OCI-LY7 (cell line): ENCODE results near the gene BLNK.

Experiments used
- EZH2phosphoT487 ChIP-seq: fragments of 200-600 bp; sonication (generic); IDR thresholded peaks from 2 replicates; pipeline ENCODE4 v1.6.1; 2018; ENCODE audit warnings: low read depth, borderline replicate concordance, mild to moderate bottlenecking, mixed run types, antibody characterized with exemption, low read length, moderate library complexity, mixed read lengths
- TF ChIP-seq, protein P1 (sequence below): fragments of 200-600 bp; sonication (generic); conservative IDR thresholded peaks from 2 replicates; pipeline ENCODE4 v1.5.1; 2014; ENCODE audit warnings: mild to moderate bottlenecking, antibody characterized with exemption, low read length, moderate library complexity, mixed read lengths

DNA sequence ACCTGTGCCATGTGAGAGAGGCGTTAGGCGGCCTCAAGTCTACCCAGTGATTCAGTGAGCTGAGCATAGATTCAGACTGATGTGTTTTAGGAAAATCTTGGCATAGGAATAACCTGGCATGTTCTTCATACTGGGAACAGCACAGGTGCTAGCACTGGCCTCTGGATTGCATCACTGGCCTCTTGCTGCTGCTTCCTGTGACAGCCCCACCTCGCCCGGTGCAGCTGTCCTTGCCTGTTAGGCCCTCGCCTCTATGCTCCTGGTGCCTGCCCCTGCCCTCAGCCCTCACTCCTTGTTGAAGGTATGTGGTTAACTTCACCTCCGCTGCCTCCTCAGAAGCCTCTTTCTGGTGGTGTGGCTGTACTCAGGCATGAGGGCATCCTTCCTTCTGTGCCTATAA is 46.2 kb downstream of the BLNK start:
- TF ChIP-seq, protein P1, sequence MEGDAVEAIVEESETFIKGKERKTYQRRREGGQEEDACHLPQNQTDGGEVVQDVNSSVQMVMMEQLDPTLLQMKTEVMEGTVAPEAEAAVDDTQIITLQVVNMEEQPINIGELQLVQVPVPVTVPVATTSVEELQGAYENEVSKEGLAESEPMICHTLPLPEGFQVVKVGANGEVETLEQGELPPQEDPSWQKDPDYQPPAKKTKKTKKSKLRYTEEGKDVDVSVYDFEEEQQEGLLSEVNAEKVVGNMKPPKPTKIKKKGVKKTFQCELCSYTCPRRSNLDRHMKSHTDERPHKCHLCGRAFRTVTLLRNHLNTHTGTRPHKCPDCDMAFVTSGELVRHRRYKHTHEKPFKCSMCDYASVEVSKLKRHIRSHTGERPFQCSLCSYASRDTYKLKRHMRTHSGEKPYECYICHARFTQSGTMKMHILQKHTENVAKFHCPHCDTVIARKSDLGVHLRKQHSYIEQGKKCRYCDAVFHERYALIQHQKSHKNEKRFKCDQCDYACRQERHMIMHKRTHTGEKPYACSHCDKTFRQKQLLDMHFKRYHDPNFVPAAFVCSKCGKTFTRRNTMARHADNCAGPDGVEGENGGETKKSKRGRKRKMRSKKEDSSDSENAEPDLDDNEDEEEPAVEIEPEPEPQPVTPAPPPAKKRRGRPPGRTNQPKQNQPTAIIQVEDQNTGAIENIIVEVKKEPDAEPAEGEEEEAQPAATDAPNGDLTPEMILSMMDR = no peak
- TF ChIP-seq EZH2phosphoT487 = no peak
